Astrocyte (in vitro differentiated cells and primary cell): ENCODE results near the gene COMMD7. TPM values are rescaled to one million over a fixed set of nuclear protein-coding genes. Genes with fewer than 3 reads are reported as not detected.
A peak's percentile ranks its signal among the peaks of the same experiment; 100 is the strongest.

Experiments
- DNase-seq: peaks from one replicate; pipeline ENCODE4 v3.0.0-alpha.2; 2010; ENCODE audit warnings: low read depth
- FAIRE-seq: peaks from 2 replicates; lab custom pipeline; 2011; peaks lifted over from hg19 to GRCh38; lab: Jason Lieb, UNC
- H2AFZ ChIP-seq: 2 replicates; pipeline ENCODE4 v1.6.0; 2012; ENCODE audit warnings: low read depth, low read length, inconsistent platforms
- H3K27ac ChIP-seq: 2 replicates; pipeline ENCODE4 v1.5.1; 2011; ENCODE audit warnings: low read depth, low read length, inconsistent platforms
- H3K27me3 ChIP-seq: 2 replicates; pipeline ENCODE4 v1.6.0; 2011; ENCODE audit warnings: low read length, inconsistent platforms; ENCODE audit not compliant: insufficient read depth
- H3K36me3 ChIP-seq: 2 replicates; pipeline ENCODE4 v1.5.1; 2011; ENCODE audit warnings: low read length, inconsistent platforms; ENCODE audit not compliant: insufficient read depth
- H3K4me1 ChIP-seq: 2 replicates; pipeline ENCODE4 v1.5.1; 2011; ENCODE audit warnings: low read length, inconsistent platforms; ENCODE audit not compliant: insufficient read depth
- H3K4me2 ChIP-seq: 2 replicates; pipeline ENCODE4 v1.6.0; 2012; ENCODE audit warnings: low read length, inconsistent platforms
- H3K4me3 ChIP-seq: 2 replicates; pipeline ENCODE4 v1.5.1; 2011; ENCODE audit warnings: low read depth, mild to moderate bottlenecking, low read length, inconsistent platforms; ENCODE audit not compliant: insufficient read depth
- H3K79me2 ChIP-seq: 2 replicates; pipeline ENCODE4 v1.6.0; 2012; ENCODE audit warnings: mild to moderate bottlenecking, low read length, inconsistent platforms; ENCODE audit not compliant: insufficient read depth
- H3K9ac ChIP-seq: 2 replicates; pipeline ENCODE4 v1.6.0; 2012; ENCODE audit warnings: mild to moderate bottlenecking, low read length, inconsistent platforms
- H3K9me3 ChIP-seq: 2 replicates; pipeline ENCODE4 v1.5.1; 2012; ENCODE audit warnings: low read depth, mild to moderate bottlenecking, low read length, inconsistent platforms; ENCODE audit not compliant: insufficient read depth
- H4K20me1 ChIP-seq: 2 replicates; pipeline ENCODE4 v1.6.0; 2012; ENCODE audit warnings: low read length, inconsistent platforms; ENCODE audit not compliant: insufficient read depth
- H3K27ac Mint-ChIP-seq: one replicate; pipeline ENCODE4 v1.8.0; 2021; ENCODE audit warnings: mild to moderate bottlenecking, mixed read lengths; ENCODE audit not compliant: unreplicated experiment
- H3K27me3 Mint-ChIP-seq: one replicate; pipeline ENCODE4 v1.8.0; 2021; ENCODE audit warnings: low read depth, mixed read lengths; ENCODE audit not compliant: unreplicated experiment
- H3K36me3 Mint-ChIP-seq: one replicate; pipeline ENCODE4 v1.8.0; 2021; ENCODE audit warnings: low read depth, mixed read lengths; ENCODE audit not compliant: unreplicated experiment
- H3K4me1 Mint-ChIP-seq: one replicate; pipeline ENCODE4 v1.8.0; 2021; ENCODE audit warnings: low read depth, mixed read lengths; ENCODE audit not compliant: unreplicated experiment
- H3K4me3 Mint-ChIP-seq: one replicate; pipeline ENCODE4 v1.8.0; 2021; ENCODE audit warnings: mild to moderate bottlenecking, moderate library complexity, mixed read lengths; ENCODE audit not compliant: unreplicated experiment
- H3K9me3 Mint-ChIP-seq: one replicate; pipeline ENCODE4 v1.8.0; 2021; ENCODE audit warnings: mild to moderate bottlenecking, mixed read lengths; ENCODE audit not compliant: unreplicated experiment
- CTCF ChIP-seq: IDR thresholded peaks from 2 replicates; pipeline ENCODE4 v1.5.1; 2011; ENCODE audit warnings: low read depth, mild to moderate bottlenecking, inconsistent platforms, low read length, moderate library complexity; ENCODE audit not compliant: insufficient read depth
- EZH2 ChIP-seq: IDR thresholded peaks from 2 replicates; pipeline ENCODE4 v1.6.1; 2012; ENCODE audit warnings: mild to moderate bottlenecking, low read length, inconsistent platforms; ENCODE audit not compliant: insufficient read depth
- total RNA-seq: library from RNA; stranded (reverse); gene quantifications from 2 replicates; pipeline ENCODE4 v1.2.1, GENCODE V29; 2021

COMMD7 gene
- total RNA-seq, 1 donor from 2014 or later, result 38.9 TPM

- no peak overlapping the region for H2AFZ ChIP-seq
- H4K20me1 ChIP-seq, result no peaks in the 10 kb centered on the region
- no peaks in the 10 kb centered on the region for H3K79me2 ChIP-seq
- Mint-ChIP-seq H3K4me3 (no peak overlapping the region), H3K36me3 (no peaks in the 10 kb centered on the region), H3K27ac (no peak overlapping the region), H3K9me3 (peaks cover 16% of the 10 kb centered on the region), H3K27me3 (peaks cover 11% of the 10 kb centered on the region), H3K4me1 (no peaks in the 10 kb centered on the region)
- H3K9me3 ChIP-seq, result no peaks in the 10 kb centered on the region
- no peak overlapping the region for H3K9ac ChIP-seq
- no peaks in the 10 kb centered on the region for H3K27me3 ChIP-seq
- no peak overlapping the region for H3K4me3 ChIP-seq
- H3K36me3 ChIP-seq, result no peaks in the 10 kb centered on the region
- no peak overlapping the region for H3K27ac ChIP-seq
- TF ChIP-seq EZH2 (no peak), CTCF (no peak)
- no peaks in the 10 kb centered on the region for H3K4me1 ChIP-seq
- no peak overlapping the region for H3K4me2 ChIP-seq
- DNase-seq, result no peak
- FAIRE-seq, result no peak
These were observed 87.3 kb downstream of the COMMD7 start for GRCh38 chr20:32655903-32656512.

GRCh38 chr20:32652739-32653526 lies 90.3 kb downstream of the COMMD7 start:
- Histone ChIP-seq H3K27me3 (no peaks in the 10 kb centered on the region), H4K20me1 (no peaks in the 10 kb centered on the region), H2AFZ (peak overlapping the region; percentile 68), H3K4me2 (peak overlapping the region; percentile 47), H3K9me3 (no peaks in the 10 kb centered on the region), H3K27ac (no peak overlapping the region), H3K4me3 (no peak overlapping the region), H3K9ac (no peak overlapping the region), H3K36me3 (no peaks in the 10 kb centered on the region), H3K4me1 (no peaks in the 10 kb centered on the region), H3K79me2 (no peaks in the 10 kb centered on the region)
- DNase-seq (peak; percentile 29), FAIRE-seq (no peak)
- TF ChIP-seq EZH2 (no peak), CTCF (peak; percentile 84)
- H3K4me1 Mint-ChIP-seq, result no peaks in the 10 kb centered on the region
- no peak overlapping the region for H3K27ac Mint-ChIP-seq
- peaks cover 12% of the 10 kb centered on the region for H3K27me3 Mint-ChIP-seq
- H3K4me3 Mint-ChIP-seq, result no peak overlapping the region
- H3K36me3 Mint-ChIP-seq, result no peaks in the 10 kb centered on the region
- peaks cover 10% of the 10 kb centered on the region for H3K9me3 Mint-ChIP-seq

Other genes with a start within 250 kb of the COMMD7 start
- gene NOL4L, start 158.1 kb downstream of the COMMD7 start, total RNA-seq, result 35.5 and 43.0 TPM in 2 replicates
- not detected in 2 replicates for gene C20orf203, start 69.5 kb downstream of the COMMD7 start, total RNA-seq
- 5.0 and 5.6 TPM in 2 replicates for gene DNMT3B, start 18.9 kb upstream of the COMMD7 start, total RNA-seq
- 153 and 166 TPM in 2 replicates for gene MAPRE1, start 76.5 kb upstream of the COMMD7 start, total RNA-seq
- gene EFCAB8, start 115.5 kb upstream of the COMMD7 start, total RNA-seq, result 0.41 and 0.65 TPM in 2 replicates